Liver (tissue), 9 donors: Measurements from ENCODE around the gene FER1L5. TPM values are rescaled to one million over a fixed set of nuclear protein-coding genes. Genes with fewer than 3 reads are reported as not detected.

Experiments
- DNase-seq: peaks from one replicate; pipeline ENCODE4 v3.0.0-alpha.2; 2017; ENCODE audit warnings: low spot score
- H3K27ac ChIP-seq, 2 donors: one replicate each; pipeline ENCODE4 v1.7.0; 2013; ENCODE audit warnings: inconsistent platforms in 2 of 2, low read length in 2 of 2, control low read depth in 1 of 2, low read depth in 1 of 2, mild to moderate bottlenecking in 1 of 2
- H3K27me3 ChIP-seq, 4 donors: one replicate each; pipeline versions ENCODE4 v1.6.1 to v1.7.0; 2013; ENCODE audit warnings: low read length in 3 of 4, inconsistent platforms in 1 of 4, mild to moderate bottlenecking in 1 of 4, moderate library complexity in 1 of 4; ENCODE audit not compliant: control insufficient read depth in 4 of 4, insufficient read depth in 4 of 4
- H3K36me3 ChIP-seq, 4 donors: one replicate each; pipeline versions ENCODE4 v1.6.1 to v1.7.0; 2013; ENCODE audit warnings: low read length in 3 of 4, mild to moderate bottlenecking in 3 of 4, low read depth in 1 of 4, moderate library complexity in 1 of 4; ENCODE audit not compliant: control insufficient read depth in 4 of 4, insufficient read depth in 3 of 4
- H3K4me1 ChIP-seq, 4 donors: one replicate each; pipeline versions ENCODE4 v1.6.1 to v1.7.0; 2013; ENCODE audit warnings: low read length in 3 of 4, mild to moderate bottlenecking in 3 of 4, moderate library complexity in 1 of 4; ENCODE audit not compliant: control insufficient read depth in 4 of 4, insufficient read depth in 4 of 4
- H3K4me3 ChIP-seq, 3 donors: one replicate each; pipeline versions ENCODE4 v1.6.1 to v1.7.0; 2013; ENCODE audit warnings: low read length in 3 of 3, control low read depth in 1 of 3, low read depth in 1 of 3, mild to moderate bottlenecking in 1 of 3
- H3K9ac ChIP-seq, 2 donors: one replicate each; pipeline ENCODE4 v1.7.0; 2013; ENCODE audit warnings: low read length in 2 of 2, mild to moderate bottlenecking in 2 of 2, moderate library complexity in 2 of 2, control low read depth in 1 of 2, low read depth in 1 of 2
- H3K9me3 ChIP-seq, 4 donors: one replicate each; pipeline versions ENCODE4 v1.6.1 to v1.7.0; 2013; ENCODE audit warnings: low read length in 3 of 4; ENCODE audit not compliant: control insufficient read depth in 4 of 4
- ATF3 ChIP-seq: IDR thresholded peaks from 2 replicates; pipeline ENCODE4 v1.6.1; 2016; ENCODE audit warnings: antibody characterized with exemption
- CTCF ChIP-seq: fragments of 150-350 bp; IDR thresholded peaks from 2 replicates; pipeline ENCODE4 v1.5.1; 2017; ENCODE audit warnings: improper control_type of control experiment, low read depth, low read length; ENCODE audit not compliant: missing input control
- EGR1 ChIP-seq, 2 donors: IDR thresholded peaks; 2 replicates each; pipeline ENCODE4 v1.6.1; 2016 to 2018; ENCODE audit warnings: antibody characterized with exemption in 2 of 2, low read depth in 2 of 2
- FOXA1 ChIP-seq: IDR thresholded peaks from 2 replicates; pipeline ENCODE4 v1.6.1; 2016; ENCODE audit warnings: antibody characterized with exemption
- FOXA2 ChIP-seq: IDR thresholded peaks from 2 replicates; pipeline ENCODE4 v1.6.1; 2016; ENCODE audit warnings: antibody characterized with exemption
- GABPA ChIP-seq, 2 donors: IDR thresholded peaks in 1 of 2; conservative IDR thresholded peaks in 1 of 2; 2 replicates each; pipeline ENCODE4 v1.6.1; 2016; ENCODE audit warnings: antibody characterized with exemption in 2 of 2, mild to moderate bottlenecking in 1 of 2, moderate library complexity in 1 of 2
- HNF4A ChIP-seq, 2 donors: conservative IDR thresholded peaks; 2 replicates each; pipeline ENCODE4 v1.6.1; 2016; ENCODE audit warnings: antibody characterized with exemption in 2 of 2, mild to moderate bottlenecking in 2 of 2
- HNF4G ChIP-seq: IDR thresholded peaks from 2 replicates; pipeline ENCODE4 v1.6.1; 2016; ENCODE audit warnings: antibody characterized with exemption
- JUND ChIP-seq, 2 donors: IDR thresholded peaks; 2 replicates each; pipeline ENCODE4 v1.6.1; 2016; ENCODE audit warnings: antibody characterized with exemption in 2 of 2
- MAX ChIP-seq: IDR thresholded peaks from 2 replicates; pipeline ENCODE4 v1.6.1; 2016; ENCODE audit warnings: antibody characterized with exemption
- NR2F2 ChIP-seq: IDR thresholded peaks from 2 replicates; pipeline ENCODE4 v1.6.1; 2016; ENCODE audit warnings: antibody characterized with exemption
- RAD21 ChIP-seq, 2 donors: IDR thresholded peaks; 2 replicates each; pipeline ENCODE4 v1.6.1; 2016; ENCODE audit warnings: antibody characterized with exemption in 2 of 2, mild to moderate bottlenecking in 2 of 2
- REST ChIP-seq: IDR thresholded peaks from 2 replicates; pipeline ENCODE4 v1.6.1; 2016; ENCODE audit warnings: antibody characterized with exemption, mild to moderate bottlenecking
- RXRA ChIP-seq, 2 donors: IDR thresholded peaks; 2 replicates each; pipeline ENCODE4 v1.6.1; 2017 to 2018; ENCODE audit warnings: antibody characterized with exemption in 2 of 2, mild to moderate bottlenecking in 1 of 2
- SP1 ChIP-seq: IDR thresholded peaks from 2 replicates; pipeline ENCODE4 v1.6.1; 2018; ENCODE audit warnings: antibody characterized with exemption, mild to moderate bottlenecking
- TAF1 ChIP-seq: conservative IDR thresholded peaks from 2 replicates; pipeline ENCODE4 v1.6.1; 2016; ENCODE audit warnings: antibody characterized with exemption, mild to moderate bottlenecking
- YY1 ChIP-seq: IDR thresholded peaks from 2 replicates; pipeline ENCODE4 v1.6.1; 2016; ENCODE audit warnings: antibody characterized with exemption, mild to moderate bottlenecking
- ZBTB33 ChIP-seq: IDR thresholded peaks from 2 replicates; pipeline ENCODE4 v1.6.1; 2016; ENCODE audit warnings: antibody characterized with exemption
- WGBS: extraction: QIAGEN DNeasy Blood & Tissue Kit; methylation state at CpG from one replicate; pipeline ENCODE4 v1.1.7; 2013; 5-methylcytosine and 5-hydroxymethylcytosine counted together
- polyA plus RNA-seq, 2 donors: library from polyadenylated mRNA; stranded (reverse) in 1 of 2; unstranded in 1 of 2; fragments of 200-250 nt in 1 of 2; fragments of >200 nt in 1 of 2; fragmentation: Nextera tagmentation in 1 of 2; extraction: Ambion mirVana in 1 of 2; gene quantifications; one replicate each; pipeline versions ENCODE4 v1.2.1 to v1.2.3, GENCODE V29; 2013 to 2015
- total RNA-seq, 2 donors: library from RNA; depleted of rRNA; stranded (reverse); fragments of >200 nt; gene quantifications; one replicate each; pipeline ENCODE4 v1.2.3, GENCODE V29; 2014
- donor health status: healthy.
- donor health status: healthy.
- donor health status: healthy.
- donor health status: healthy.
- donor health status: healthy.

Gene FER1L5
- total and polyA plus RNA-seq, 4 donors = under 0.01 TPM; not detected in 3

GRCh38 chr2:96751800-96752199 is 109.2 kb downstream of the FER1L5 start (continued):
- TF ChIP-seq MAX (no peak), REST (no peak)

- Histone ChIP-seq H3K9ac (no peak overlapping the region), H3K4me1 (peaks cover 0 to 6% (median 5%) of the 10 kb centered on the region in 4 donors), H3K36me3 (no peaks in the 10 kb centered on the region), H3K4me3 (no peak overlapping the region), H3K9me3 (no peaks in the 10 kb centered on the region), H3K27me3 (no peaks in the 10 kb centered on the region), H3K27ac (no peak overlapping the region)
- 75% methylated on average over 7 of the region's 7 CpGs for WGBS
- TF ChIP-seq ATF3 (no peak), CTCF (no peak), ZBTB33 (no peak), EGR1 (IDR thresholded peaks at IDR 0.05; ENCODE audit: low read depth in 2 of 2) (no peak), SP1 (no peak), RXRA (IDR thresholded peaks at IDR 0.05) (no peak), MAX (no peak), GABPA (IDR thresholded peaks at IDR 0.05 in 1 of 2, conservative IDR thresholded peaks at IDR 0.05 in 1 of 2) (no peak), JUND (IDR thresholded peaks at IDR 0.05) (no peak), NR2F2 (no peak), FOXA2 (no peak), HNF4G (no peak), FOXA1 (no peak), TAF1 (no peak), HNF4A (conservative IDR thresholded peaks at IDR 0.05) (no peak), REST (no peak), YY1 (no peak), RAD21 (IDR thresholded peaks at IDR 0.05) (no peak)
- no peak for DNase-seq
These were observed 111.2 kb downstream of the FER1L5 start for GRCh38 chr2:96753661-96754282.
